SH-SY5Y (cell line): Measurements from ENCODE around the gene ZNF831.

Experiments
- GATA2 ChIP-seq: IDR thresholded peaks from 2 replicates; pipeline ENCODE4 v1.6.1; 2011; ENCODE audit warnings: mild to moderate bottlenecking, low read depth, low read length
- GATA3 ChIP-seq: IDR thresholded peaks from 2 replicates; pipeline ENCODE4 v1.6.1; 2011; ENCODE audit warnings: low read depth, mild to moderate bottlenecking, low read length, moderate library complexity

DNA sequence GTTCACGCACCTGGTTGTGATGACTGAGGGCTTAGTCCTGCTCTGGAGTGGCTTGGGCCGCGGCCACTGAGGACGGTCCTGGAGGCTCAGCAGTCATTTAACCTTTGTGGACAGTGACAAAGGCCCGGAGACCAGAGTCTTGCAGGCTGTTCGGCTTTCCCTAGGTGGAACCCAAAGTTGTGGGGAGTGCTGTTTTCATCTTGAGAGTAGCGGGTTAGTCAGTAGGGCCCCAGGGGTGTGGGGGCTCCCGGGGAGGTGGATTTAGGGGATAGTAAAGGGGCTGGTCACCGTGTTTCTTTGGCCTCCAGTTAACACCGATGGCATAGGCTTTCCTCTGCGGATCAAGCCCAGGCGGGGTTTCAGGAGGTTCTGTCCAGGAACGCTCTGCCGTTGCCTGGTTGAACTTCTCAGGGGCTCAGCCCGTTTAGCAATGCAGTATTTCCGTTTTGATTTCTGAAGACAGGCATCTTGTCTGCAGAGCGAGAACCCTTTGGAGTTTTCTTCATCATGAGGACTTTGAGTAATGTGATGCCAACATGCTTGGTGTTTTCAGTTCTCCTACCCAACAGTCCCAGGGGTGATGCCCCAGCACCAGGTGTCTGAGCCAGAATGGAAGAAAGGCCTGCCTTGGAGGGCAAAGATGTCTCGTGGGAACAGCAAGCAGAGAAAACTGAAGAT is 31.8 kb downstream of the ZNF831 start:
- TF ChIP-seq GATA2 (no peak), GATA3 (no peak)
